HG03108 (cell line): ENCODE data around the gene NDOR1.

Source experiments
- ATAC-seq: cut with Tn5 transposase; IDR thresholded peaks from one replicate; pipeline ENCODE4 v1.9.1; 2021; ENCODE audit warnings: moderate library complexity; ENCODE audit not compliant: unreplicated experiment

NDOR1 gene

GRCh38 chr9:137219757-137220316, 14.3 kb downstream of the NDOR1 start:
- no peak for ATAC-seq

- ATAC-seq, result no peak
Measured at GRCh38 chr9:137220317-137221094, 15.0 kb downstream of the NDOR1 start.

- ATAC-seq, result no peak
Measured at GRCh38 chr9:137221095-137221505, 15.6 kb downstream of the NDOR1 start.

GRCh38 chr9:137221506-137222111, 16.1 kb downstream of the NDOR1 start:
- ATAC-seq, result no peak

GRCh38 chr9:137222190-137223077, 16.9 kb downstream of the NDOR1 start, which contains the start of gene RNF208:
TSS of gene RNF208 (minus strand) at chr9:137222240. CDS start at chr9:137221212, 1,028 bp downstream.
- peak; percentile 4 for ATAC-seq

- peak; percentile 76 for ATAC-seq
Measured at GRCh38 chr9:137223078-137223970, 17.8 kb downstream of the NDOR1 start.

GRCh38 chr9:137224830-137225694, 19.6 kb downstream of the NDOR1 start, which contains the start of gene CYSRT1:
TSS of gene CYSRT1 (plus strand) at chr9:137225174. CDS start at chr9:137225622, 448 bp downstream.
- ATAC-seq, result no peak

- ATAC-seq, result no peak
Measured at GRCh38 chr9:137225699-137226331, 20.3 kb downstream of the NDOR1 start.

- no peak for ATAC-seq
Measured at GRCh38 chr9:137226338-137227053, 21.0 kb downstream of the NDOR1 start.

GRCh38 chr9:137227054-137227852, 21.8 kb downstream of the NDOR1 start, which contains the start of gene RNF224:
TSS of gene RNF224 (plus strand) at chr9:137227502. CDS start at chr9:137228336, 834 bp downstream.
- ATAC-seq, result no peak

GRCh38 chr9:137227853-137228505, 22.5 kb downstream of the NDOR1 start:
- ATAC-seq, result no peak

GRCh38 chr9:137228506-137228967, 23.0 kb downstream of the NDOR1 start:
- ATAC-seq, result no peak

- no peak for ATAC-seq
Measured at GRCh38 chr9:137228968-137229896, 23.7 kb downstream of the NDOR1 start.

- no peak for ATAC-seq
Measured at GRCh38 chr9:137229903-137230704, 24.6 kb downstream of the NDOR1 start.
